Head of caudate nucleus (tissue), 42 donors: ENCODE measurements around the gene MAP3K1.
A peak's percentile ranks its signal among the peaks of the same experiment; 100 is the strongest.

Source experiments
- DNase-seq, 42 donors: peaks; one replicate each; pipeline versions ENCODE4 v3.0.0 to v3.0.0-alpha.2; 2020 to 2021; ENCODE audit warnings: mixed read lengths in 7 of 42
- intact Hi-C: fragments of 100-400 bp; cut with DNase I; formaldehyde crosslinking; loops from one replicate; pipeline ENCODE4 v1.15.0; 2022

Gene MAP3K1

GRCh38 chr5:56837956-56838355, 22.6 kb downstream of the MAP3K1 start:
- intact Hi-C loops: loop anchor here (5.0 kb wide), 1 partner anchor 566 kb away; no protein-coding TSS in a partner anchor
- DNase-seq: no peak

DNA sequence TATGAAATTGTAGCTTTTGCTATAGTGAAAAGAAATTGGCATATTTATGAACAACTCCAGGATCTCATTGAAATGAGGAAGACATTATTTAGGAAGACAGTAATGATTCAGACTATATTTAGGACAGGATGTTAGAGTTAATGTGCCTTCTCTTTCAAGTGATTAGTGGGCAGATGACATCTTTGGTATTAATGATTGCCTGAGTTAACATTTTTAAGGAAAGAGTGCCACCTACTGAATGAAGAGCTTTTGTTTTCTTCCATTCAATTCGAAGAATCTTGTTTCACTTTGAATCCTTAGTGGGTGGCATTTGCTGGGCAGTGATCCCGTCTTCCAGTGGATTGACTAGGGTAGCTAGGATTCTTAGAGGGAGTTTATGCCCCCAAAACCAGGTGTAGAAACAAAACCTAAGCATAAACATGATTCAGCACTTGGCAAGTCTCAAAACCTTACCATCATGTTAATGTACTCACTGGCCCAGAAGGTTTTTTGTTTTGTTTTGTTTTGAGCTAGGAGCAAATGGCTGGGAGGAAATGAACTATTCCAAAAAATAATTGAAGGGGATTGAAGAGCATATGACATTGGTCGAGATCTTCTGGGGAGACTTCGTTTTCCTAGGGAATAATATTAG, 23.2 kb downstream of the MAP3K1 start:
- intact Hi-C loops: loop anchor here (5.0 kb wide), 1 partner anchor 566 kb away; no protein-coding TSS in a partner anchor
- peak in 5 of 42 donors; percentile 20 to 58 (median 38) for DNase-seq

- DNase-seq: no peak
- intact Hi-C loops: loop anchor here (5.0 kb wide), 1 partner anchor 567 kb away; no protein-coding TSS in a partner anchor
Measured at GRCh38 chr5:56839062-56839461, 23.7 kb downstream of the MAP3K1 start.

DNA sequence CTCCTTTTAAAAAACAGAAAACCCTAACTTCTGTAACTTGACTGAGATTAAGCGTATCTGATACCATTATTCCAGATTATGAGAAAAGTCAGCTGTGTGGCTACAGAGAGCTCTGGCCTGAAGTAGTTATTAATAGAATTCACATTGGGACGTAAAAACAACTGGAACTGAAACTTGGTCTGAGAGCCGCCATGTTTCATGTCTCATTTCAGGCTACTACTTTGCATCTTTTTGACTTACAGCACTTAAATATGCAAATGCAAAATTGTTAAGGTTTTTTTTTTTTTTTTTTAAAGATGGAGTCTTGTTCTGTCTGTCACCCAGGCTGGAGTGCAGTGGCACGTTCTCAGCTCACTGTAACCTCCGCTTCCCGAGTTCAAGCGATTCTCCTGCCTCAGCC, 25.2 kb downstream of the MAP3K1 start:
- DNase-seq: no peak
- intact Hi-C loops: no loop called here

- no peak for DNase-seq
- intact Hi-C loops: no loop called here
Measured at GRCh38 chr5:56845277-56845676, 29.9 kb downstream of the MAP3K1 start.

DNA sequence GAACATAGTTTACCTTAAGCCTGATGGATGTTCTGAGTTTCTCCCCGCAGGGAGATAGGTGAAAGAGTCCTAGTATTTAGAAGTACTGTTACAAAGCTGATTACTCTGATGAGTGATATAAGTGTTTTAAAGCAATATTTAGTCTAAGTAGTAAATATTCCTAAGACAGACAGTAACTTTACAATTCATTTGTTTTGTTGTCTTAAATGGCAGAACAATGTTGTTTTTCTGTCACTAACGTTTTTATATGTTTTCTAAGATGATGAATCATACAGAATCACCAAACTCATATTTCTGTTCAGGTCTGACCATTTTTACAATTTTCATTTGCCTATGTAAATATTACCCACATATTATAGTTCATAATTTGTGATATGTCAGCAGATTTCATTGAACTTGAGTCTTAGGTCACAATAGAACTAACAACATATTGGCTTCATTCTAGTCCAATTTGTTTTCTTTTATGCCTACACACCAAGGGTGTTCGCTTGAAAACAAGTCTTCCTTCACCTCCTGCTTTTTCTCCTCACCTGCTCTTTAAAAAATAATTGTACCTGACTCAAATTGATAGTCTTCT, 30.6 kb downstream of the MAP3K1 start:
- intact Hi-C loops: no loop called here
- DNase-seq: no peak

- intact Hi-C loops: no loop called here
- no peak for DNase-seq
Measured at GRCh38 chr5:56848206-56848605, 32.9 kb downstream of the MAP3K1 start.

GRCh38 chr5:56849671-56850070, 34.3 kb downstream of the MAP3K1 start:
- DNase-seq: no peak
- intact Hi-C loops: no loop called here

DNA sequence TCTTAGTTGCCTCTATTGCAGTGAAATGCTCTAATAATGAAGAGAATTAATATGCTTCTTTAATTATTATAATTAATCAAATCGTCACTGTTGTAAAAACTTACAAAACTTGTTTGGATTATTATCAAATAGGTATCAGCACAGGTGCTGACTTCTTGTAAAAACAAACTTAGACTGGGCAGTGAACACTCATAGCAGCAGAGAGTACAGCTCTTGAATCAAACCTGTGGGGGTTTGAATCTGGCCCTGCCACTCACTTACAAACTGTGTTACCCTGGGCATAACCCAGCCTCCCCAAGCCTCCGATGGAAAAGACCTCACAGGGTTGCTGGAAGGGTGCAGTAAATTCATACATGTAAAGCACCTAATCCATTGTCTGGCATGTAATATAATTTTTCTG, 35.1 kb downstream of the MAP3K1 start:
- intact Hi-C loops: no loop called here
- no peak for DNase-seq

DNA sequence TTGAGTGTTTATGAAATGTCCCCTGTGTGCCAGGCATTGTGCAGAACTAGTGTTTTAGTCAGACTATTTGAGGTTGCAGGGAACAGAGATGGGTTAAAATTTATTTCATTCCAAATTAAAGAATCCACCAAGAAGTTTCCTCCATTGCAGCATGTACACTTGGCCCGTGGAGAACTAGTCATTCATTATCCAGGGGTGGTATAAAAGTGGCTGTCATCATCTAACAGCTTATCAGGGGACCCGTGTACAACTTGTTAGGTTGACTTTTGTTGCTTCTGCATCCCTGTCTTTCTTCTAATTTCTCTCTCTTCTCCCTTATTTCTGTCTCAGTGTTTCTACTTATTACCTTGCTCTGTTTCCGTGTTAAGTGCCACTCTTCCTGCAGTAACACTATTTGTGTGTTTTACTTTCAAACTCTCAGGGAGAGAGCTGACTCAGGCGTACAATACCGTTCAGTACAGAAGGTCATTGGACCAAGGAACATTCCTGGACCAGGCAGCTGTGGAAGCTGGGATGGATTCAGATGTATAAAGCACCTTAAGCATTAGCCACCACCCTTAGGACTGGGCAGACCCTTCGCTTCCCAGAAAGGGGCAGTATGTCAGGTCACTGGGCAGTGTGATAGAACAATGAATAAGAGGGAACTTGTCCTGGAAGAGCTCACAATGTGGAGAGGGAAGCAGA, 36.1 kb downstream of the MAP3K1 start:
- intact Hi-C loops: no loop called here
- no peak for DNase-seq

GRCh38 chr5:56852228-56853000, 37.1 kb downstream of the MAP3K1 start:
- no peak for DNase-seq

DNA sequence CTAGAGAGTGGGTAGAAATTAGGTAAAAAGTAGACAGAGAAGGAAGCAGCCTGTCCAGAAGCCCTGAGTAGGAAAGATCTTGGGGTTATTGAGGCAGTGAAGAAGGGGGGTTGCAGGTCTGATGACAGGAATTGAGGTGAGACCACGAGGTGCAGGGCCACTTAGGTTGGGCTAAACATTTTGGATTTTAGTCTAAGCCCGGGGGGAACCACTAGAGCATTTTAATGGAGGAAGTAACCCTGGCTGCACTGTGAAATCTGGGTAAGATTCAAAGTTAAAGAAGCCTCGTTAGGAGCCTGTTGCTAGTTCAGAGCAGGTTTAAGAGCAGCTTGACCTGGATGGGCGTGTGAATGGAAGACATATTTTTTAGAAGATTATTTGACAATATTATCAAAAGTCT, 38.3 kb downstream of the MAP3K1 start:
- intact Hi-C loops: no loop called here
- DNase-seq: no peak

More at GRCh38 chr5:56852228-56853000, 37.1 kb downstream of the MAP3K1 start:
- intact Hi-C loops: no loop called here

DNA sequence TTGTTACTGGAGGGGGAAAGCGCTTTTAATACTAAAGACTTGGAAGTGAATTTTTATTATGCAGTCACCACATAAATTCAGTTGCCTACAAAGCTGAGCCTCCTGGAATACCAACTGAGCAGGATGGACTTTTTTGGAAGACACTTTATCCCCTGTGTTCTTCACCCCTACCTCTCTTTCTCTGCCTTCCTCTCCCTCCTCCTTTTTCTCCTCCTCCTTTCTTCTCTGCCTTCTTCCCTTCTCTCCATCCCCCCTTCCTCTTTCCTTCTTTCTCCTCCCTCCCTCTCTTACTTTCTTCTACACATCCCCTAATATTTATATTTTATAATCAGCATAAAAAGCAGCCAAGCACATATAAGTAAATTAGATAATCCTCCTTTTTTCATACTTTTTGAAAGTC, 39.6 kb downstream of the MAP3K1 start:
- intact Hi-C loops: no loop called here
- no peak for DNase-seq

GRCh38 chr5:56856541-56857178, 41.3 kb downstream of the MAP3K1 start:
- intact Hi-C loops: no loop called here
- no peak for DNase-seq

DNA sequence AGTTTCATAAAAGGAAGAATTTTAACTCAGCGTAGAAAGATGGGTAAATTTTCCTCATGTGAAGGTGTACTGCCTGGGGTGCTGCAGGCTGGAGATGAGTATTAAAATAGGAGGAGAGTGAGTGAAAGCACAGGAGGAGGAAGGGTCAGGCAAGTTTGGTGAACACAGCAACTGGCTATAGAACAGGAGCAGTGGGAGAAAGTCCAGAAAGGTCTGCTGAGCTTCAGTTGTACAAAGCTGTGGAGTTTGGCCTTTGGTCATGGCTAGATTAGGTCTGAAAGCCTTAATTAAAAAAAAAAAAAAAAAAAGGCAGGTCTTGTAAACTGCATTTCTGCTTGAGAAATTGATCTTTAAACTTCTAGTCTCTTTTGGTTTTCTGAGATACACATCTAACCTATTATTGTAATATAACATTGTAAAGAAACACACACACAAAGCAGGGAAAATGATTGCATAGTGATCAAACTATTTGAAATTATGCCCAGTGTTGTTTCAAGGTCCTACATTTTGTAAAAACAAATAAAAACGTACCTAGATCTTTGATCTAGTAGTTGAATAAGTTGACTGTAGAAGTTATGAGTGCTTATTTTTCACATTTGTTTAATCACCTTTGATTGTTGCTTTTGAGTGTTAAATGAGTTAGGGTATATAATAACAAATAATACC, 43.6 kb downstream of the MAP3K1 start:
- DNase-seq: no peak
- intact Hi-C loops: no loop called here

GRCh38 chr5:56861893-56862485, 46.6 kb downstream of the MAP3K1 start:
- DNase-seq: no peak
- intact Hi-C loops: no loop called here

- intact Hi-C loops: no loop called here
- DNase-seq: no peak
Measured at GRCh38 chr5:56862909-56863308, 47.6 kb downstream of the MAP3K1 start.

DNA sequence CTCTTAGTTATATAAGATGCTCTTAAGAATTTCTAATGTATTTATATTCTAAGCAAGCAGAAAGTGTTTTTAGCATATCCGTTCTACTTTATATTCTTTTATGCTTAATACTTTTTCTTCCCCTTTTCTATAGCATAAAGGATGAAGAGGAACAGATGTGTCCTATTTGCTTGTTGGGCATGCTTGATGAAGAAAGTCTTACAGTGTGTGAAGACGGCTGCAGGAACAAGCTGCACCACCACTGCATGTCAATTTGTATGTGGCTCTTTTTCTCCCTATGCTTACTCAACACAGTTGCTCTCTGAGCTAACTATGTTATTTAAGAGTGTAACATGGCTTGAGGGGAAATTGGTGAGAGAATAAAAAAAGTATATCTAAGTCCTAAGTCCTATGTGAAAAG, 56.4 kb downstream of the MAP3K1 start:
- DNase-seq: no peak
- intact Hi-C loops: no loop called here
